Keratinocyte (primary cell): Measurements from ENCODE around the gene NELL2. TPM values are rescaled to one million over a fixed set of nuclear protein-coding genes. Genes with fewer than 3 reads are reported as not detected.

Experiments
- DNase-seq: peaks from one replicate; pipeline ENCODE4 v3.0.0-alpha.2; 2011; ENCODE audit warnings: low read depth, missing footprints, low spot score
- FAIRE-seq: peaks from 2 replicates; lab custom pipeline; 2011; peaks lifted over from hg19 to GRCh38; lab: Jason Lieb, UNC
- H2AFZ ChIP-seq: 2 replicates; pipeline ENCODE4 v1.6.0; 2012; ENCODE audit warnings: low read length, control low read depth, inconsistent platforms; ENCODE audit not compliant: control insufficient read depth
- H3K27ac ChIP-seq: 2 replicates; pipeline ENCODE4 v1.5.1; 2011; ENCODE audit warnings: low read length; ENCODE audit not compliant: control insufficient read depth, insufficient read depth
- H3K27me3 ChIP-seq: 3 replicates; pipeline ENCODE4 v1.6.0; 2011; ENCODE audit warnings: low read length; ENCODE audit not compliant: control insufficient read depth, insufficient read depth; ENCODE audit errors: extremely low read depth
- H3K36me3 ChIP-seq, 2 experiments: 2 replicates in 1 of 2; 3 replicates in 1 of 2; pipeline ENCODE4 v1.5.1; 2011; ENCODE audit warnings: low read length in 2 of 2, mild to moderate bottlenecking in 1 of 2; ENCODE audit not compliant: control insufficient read depth in 2 of 2, insufficient read depth in 2 of 2; ENCODE audit errors: extremely low read depth in 1 of 2
- H3K4me1 ChIP-seq: 3 replicates; pipeline ENCODE4 v1.5.1; 2011; ENCODE audit warnings: low read length; ENCODE audit not compliant: control insufficient read depth, insufficient read depth; ENCODE audit errors: extremely low read depth
- H3K4me2 ChIP-seq: 3 replicates; pipeline ENCODE4 v1.6.0; 2011; ENCODE audit warnings: low read depth, low read length; ENCODE audit not compliant: control insufficient read depth, insufficient read depth; ENCODE audit errors: extremely low read depth
- H3K4me3 ChIP-seq, 3 experiments: fragments of 200-600 bp in 1 of 3; sonication (generic) in 1 of 3; 2 replicates in 2 of 3; 3 replicates in 1 of 3; pipeline ENCODE4 v1.5.1; 2011 to 2016; ENCODE audit warnings: low read length in 3 of 3, mild to moderate bottlenecking in 3 of 3, control low read depth in 2 of 3, inconsistent platforms in 1 of 3, low read depth in 1 of 3, mixed read lengths in 1 of 3, mixed run types in 1 of 3, moderate library complexity in 1 of 3; ENCODE audit not compliant: control insufficient read depth in 2 of 3, insufficient read depth in 2 of 3; ENCODE audit errors: extremely low read depth in 1 of 3
- H3K79me2 ChIP-seq: 2 replicates; pipeline ENCODE4 v1.6.0; 2012; ENCODE audit warnings: low read length; ENCODE audit not compliant: control insufficient read depth, insufficient read depth
- H3K9ac ChIP-seq: 3 replicates; pipeline ENCODE4 v1.6.0; 2011; ENCODE audit warnings: low read length; ENCODE audit not compliant: control insufficient read depth, insufficient read depth; ENCODE audit errors: extremely low read depth
- H3K9me1 ChIP-seq: 3 replicates; pipeline ENCODE4 v1.6.0; 2011; ENCODE audit warnings: low read length; ENCODE audit not compliant: control insufficient read depth, insufficient read depth; ENCODE audit errors: extremely low read depth
- H3K9me3 ChIP-seq: 2 replicates; pipeline ENCODE4 v1.5.1; 2012; ENCODE audit warnings: low read depth, low read length; ENCODE audit not compliant: control insufficient read depth
- H4K20me1 ChIP-seq: 3 replicates; pipeline ENCODE4 v1.6.0; 2011; ENCODE audit warnings: low read length; ENCODE audit not compliant: control insufficient read depth, insufficient read depth; ENCODE audit errors: extremely low read depth
- CTCF ChIP-seq, 3 experiments: IDR thresholded peaks in 1 of 3; conservative IDR thresholded peaks in 1 of 3; optimal IDR thresholded peaks in 1 of 3; 2 replicates in 2 of 3; 3 replicates in 1 of 3; pipeline versions ENCODE3 to v1.5.1; 2011; ENCODE audit warnings: low read length in 3 of 3, mild to moderate bottlenecking in 3 of 3, moderate library complexity in 2 of 3, control low read depth in 1 of 3, inconsistent platforms in 1 of 3; ENCODE audit not compliant: insufficient read depth in 2 of 3; ENCODE audit errors: extremely low read depth in 1 of 3
- EZH2 ChIP-seq: IDR thresholded peaks from one replicate; pipeline ENCODE4 v1.6.1; 2012; ENCODE audit warnings: inconsistent platforms, mild to moderate bottlenecking, low read length, moderate library complexity
- dilution Hi-C: fragments of 300-500 bp; cut with MboI; formaldehyde crosslinking; loops from one replicate; pipeline ENCODE4 v1.7.0; 2020; ENCODE audit warnings: low sequenced_read_pairs; ENCODE audit not compliant: extremely low pct_ligation_motif_present
- polyA plus RNA-seq, 5 experiments: library from polyadenylated mRNA; depleted of rRNA in 3 of 5; stranded (reverse) in 3 of 5; stranded (forward) in 1 of 5; unstranded in 1 of 5; fragments of >200 nt; gene quantifications; 1 replicate in 1 of 5; 2 replicates in 3 of 5; 3 replicates in 1 of 5; pipeline versions ENCODE4 v1.2.1 to v1.2.3, GENCODE V29; 2011 to 2012; ENCODE audit warnings: missing spikeins in 2 of 5, low read depth in 1 of 5, low replicate concordance in 1 of 5

NELL2 gene
- polyA plus RNA-seq, 1 donor (not counting 4 experiments of a cell fraction or from before 2014, with no cell fraction given), result 0.58 TPM

GRCh38 chr12:44589697-44590096, 286.4 kb downstream of the NELL2 start:
- H3K36me3 ChIP-seq, result no peaks in the 10 kb centered on the region
- peak; percentile 41 for FAIRE-seq
- dilution Hi-C loops, result no loop called here
- H3K9me3 ChIP-seq, result no peaks in the 10 kb centered on the region
- H3K27ac ChIP-seq, result no peak overlapping the region
- H4K20me1 ChIP-seq, result no peaks in the 10 kb centered on the region
- H3K9ac ChIP-seq, result no peak overlapping the region
- no peaks in the 10 kb centered on the region for H3K79me2 ChIP-seq
- H3K4me1 ChIP-seq, result no peaks in the 10 kb centered on the region
- DNase-seq, result no peak
- H2AFZ ChIP-seq, result no peak overlapping the region
- H3K9me1 ChIP-seq, result no peaks in the 10 kb centered on the region
- TF ChIP-seq EZH2 (no peak), CTCF (optimal IDR thresholded peaks at IDR 0.05 in 1 of 3, IDR thresholded peaks at IDR 0.05 in 1 of 3, conservative IDR thresholded peaks at IDR 0.05 in 1 of 3; ENCODE audit: extremely low read depth in 1 of 3, insufficient read depth in 2 of 3, low read length in 3 of 3) (no peak)
- no peak overlapping the region for H3K4me3 ChIP-seq
- H3K27me3 ChIP-seq, result no peaks in the 10 kb centered on the region
- H3K4me2 ChIP-seq, result peak overlapping the region; percentile 52

GRCh38 chr12:44588651-44589050, 287.5 kb downstream of the NELL2 start:
- dilution Hi-C loops, result no loop called here
- FAIRE-seq, result no peak
- no peaks in the 10 kb centered on the region for H3K9me1 ChIP-seq

More at GRCh38 chr12:44588651-44589050, 287.5 kb downstream of the NELL2 start:
- no peaks in the 10 kb centered on the region for H3K79me2 ChIP-seq
- no peak overlapping the region for H3K4me3 ChIP-seq
- no peaks in the 10 kb centered on the region for H3K36me3 ChIP-seq
- no peak overlapping the region for H2AFZ ChIP-seq
- TF ChIP-seq CTCF (optimal IDR thresholded peaks at IDR 0.05 in 1 of 3, IDR thresholded peaks at IDR 0.05 in 1 of 3, conservative IDR thresholded peaks at IDR 0.05 in 1 of 3; ENCODE audit: extremely low read depth in 1 of 3, insufficient read depth in 2 of 3, low read length in 3 of 3) (no peak), EZH2 (no peak)
- H3K4me2 ChIP-seq, result no peak overlapping the region
- H3K9ac ChIP-seq, result no peak overlapping the region
- H3K27ac ChIP-seq, result no peak overlapping the region
- H3K4me1 ChIP-seq, result no peaks in the 10 kb centered on the region
- DNase-seq, result no peak
- no peaks in the 10 kb centered on the region for H3K27me3 ChIP-seq
- no peaks in the 10 kb centered on the region for H3K9me3 ChIP-seq
- no peaks in the 10 kb centered on the region for H4K20me1 ChIP-seq
